Tibial artery (tissue), 4 donors: ENCODE results near the gene PTCSC3.

ENCODE experiments used
- DNase-seq, 2 donors: peaks; one replicate each; pipeline ENCODE4 v3.0.0-alpha.2; 2019
- H3K27ac ChIP-seq, 2 donors: fragments of 200-600 bp; sonication (generic) in 1 of 2; 1 replicate in 1 of 2; 2 replicates in 1 of 2; pipeline ENCODE4 v1.5.1; 2018 to 2019; ENCODE audit warnings: mild to moderate bottlenecking in 1 of 2
- H3K27me3 ChIP-seq, 2 donors: fragments of 200-600 bp; sonication (generic) in 1 of 2; one replicate each; pipeline versions ENCODE4 v1.5.1 to v1.6.0; 2016 to 2019
- H3K36me3 ChIP-seq, 3 donors: fragments of 200-600 bp; sonication (generic) in 2 of 3; one replicate each; pipeline ENCODE4 v1.5.1; 2016 to 2019; ENCODE audit warnings: mild to moderate bottlenecking in 2 of 3
- H3K4me1 ChIP-seq, 4 donors: fragments of 200-600 bp; sonication (generic) in 2 of 4; 1 replicate in 3 of 4; 2 replicates in 1 of 4; pipeline ENCODE4 v1.5.1; 2016 to 2019
- H3K4me3 ChIP-seq, 2 donors: fragments of 200-600 bp; sonication (generic) in 1 of 2; 1 replicate in 1 of 2; 2 replicates in 1 of 2; pipeline ENCODE4 v1.5.1; 2018 to 2019; ENCODE audit warnings: mild to moderate bottlenecking in 2 of 2
- H3K9me3 ChIP-seq, 3 donors: fragments of 200-600 bp; sonication (generic) in 1 of 3; one replicate each; pipeline ENCODE4 v1.5.1; 2016 to 2019
- intact Hi-C: fragments of 100-400 bp; cut with DNase I; formaldehyde crosslinking; loops from one replicate; pipeline ENCODE4 v1.15.0; 2023; ENCODE audit warnings: low total_unique reads
- TF ChIP-seq, protein P1 (sequence below), 2 experiments: fragments of 200-600 bp in 1 of 2; fragments of 450-650 bp in 1 of 2; IDR thresholded peaks; one replicate each; pipeline ENCODE4 v1.5.1; 2017 to 2019; ENCODE audit warnings: antibody characterized with exemption in 2 of 2, mild to moderate bottlenecking in 1 of 2, moderate library complexity in 1 of 2

The PTCSC3 gene

DNA sequence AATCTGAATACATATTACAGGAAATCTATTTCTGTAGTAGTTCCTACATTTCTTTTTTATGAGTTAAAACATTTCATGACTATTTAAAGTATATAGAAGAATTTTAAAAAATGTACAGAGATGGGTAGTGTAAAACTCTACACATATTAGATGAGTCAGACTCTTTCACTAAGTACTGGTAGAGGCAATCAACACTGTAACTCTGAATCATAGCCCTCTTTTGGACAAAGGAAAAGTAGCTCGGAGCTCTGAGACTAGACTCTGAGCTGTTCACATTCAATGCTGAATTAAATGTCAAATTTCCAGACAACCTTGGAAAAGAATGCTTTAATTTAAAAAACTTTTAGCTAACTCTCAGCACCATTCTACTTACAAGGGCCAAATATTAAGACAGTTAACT is 3.4 kb downstream of the PTCSC3 start:
- intact Hi-C loops: no loop called here
- Histone ChIP-seq H3K27me3 (no peaks in the 10 kb centered on the region), H3K36me3 (no peaks in the 10 kb centered on the region), H3K27ac (no peak overlapping the region), H3K4me3 (no peak overlapping the region), H3K9me3 (no peaks in the 10 kb centered on the region), H3K4me1 (no peaks in the 10 kb centered on the region)
- TF ChIP-seq, protein P1, sequence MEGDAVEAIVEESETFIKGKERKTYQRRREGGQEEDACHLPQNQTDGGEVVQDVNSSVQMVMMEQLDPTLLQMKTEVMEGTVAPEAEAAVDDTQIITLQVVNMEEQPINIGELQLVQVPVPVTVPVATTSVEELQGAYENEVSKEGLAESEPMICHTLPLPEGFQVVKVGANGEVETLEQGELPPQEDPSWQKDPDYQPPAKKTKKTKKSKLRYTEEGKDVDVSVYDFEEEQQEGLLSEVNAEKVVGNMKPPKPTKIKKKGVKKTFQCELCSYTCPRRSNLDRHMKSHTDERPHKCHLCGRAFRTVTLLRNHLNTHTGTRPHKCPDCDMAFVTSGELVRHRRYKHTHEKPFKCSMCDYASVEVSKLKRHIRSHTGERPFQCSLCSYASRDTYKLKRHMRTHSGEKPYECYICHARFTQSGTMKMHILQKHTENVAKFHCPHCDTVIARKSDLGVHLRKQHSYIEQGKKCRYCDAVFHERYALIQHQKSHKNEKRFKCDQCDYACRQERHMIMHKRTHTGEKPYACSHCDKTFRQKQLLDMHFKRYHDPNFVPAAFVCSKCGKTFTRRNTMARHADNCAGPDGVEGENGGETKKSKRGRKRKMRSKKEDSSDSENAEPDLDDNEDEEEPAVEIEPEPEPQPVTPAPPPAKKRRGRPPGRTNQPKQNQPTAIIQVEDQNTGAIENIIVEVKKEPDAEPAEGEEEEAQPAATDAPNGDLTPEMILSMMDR (IDR thresholded peaks at IDR 0.05): no peak
- no peak for DNase-seq

- Histone ChIP-seq H3K27ac (no peak overlapping the region), H3K4me1 (no peaks in the 10 kb centered on the region), H3K36me3 (no peaks in the 10 kb centered on the region), H3K9me3 (no peaks in the 10 kb centered on the region), H3K4me3 (no peak overlapping the region), H3K27me3 (no peaks in the 10 kb centered on the region)
- TF ChIP-seq, protein P1 (IDR thresholded peaks at IDR 0.05): no peak
- no peak for DNase-seq
- intact Hi-C loops: no loop called here
These were observed 4.9 kb downstream of the PTCSC3 start for GRCh38 chr14:36171607-36172006.

GRCh38 chr14:36167431-36167830 is 9.1 kb downstream of the PTCSC3 start:
- no peak overlapping the region for H3K27ac ChIP-seq
- no peak overlapping the region for H3K4me3 ChIP-seq
- H3K9me3 ChIP-seq: no peaks in the 10 kb centered on the region
- intact Hi-C loops: no loop called here
- TF ChIP-seq, protein P1 (IDR thresholded peaks at IDR 0.05): no peak
- H3K27me3 ChIP-seq: peaks cover 0 to under 1% of the 10 kb centered on the region in 2 donors
- H3K4me1 ChIP-seq: no peaks in the 10 kb centered on the region
- H3K36me3 ChIP-seq: no peaks in the 10 kb centered on the region
- DNase-seq: no peak

GRCh38 chr14:36163451-36163850 is 13.1 kb downstream of the PTCSC3 start:
- Histone ChIP-seq H3K4me1 (no peaks in the 10 kb centered on the region), H3K27me3 (peaks cover 0 to 3% of the 10 kb centered on the region in 2 donors), H3K27ac (no peak overlapping the region), H3K4me3 (no peak overlapping the region), H3K9me3 (no peaks in the 10 kb centered on the region), H3K36me3 (no peaks in the 10 kb centered on the region)
- no peak for DNase-seq
- intact Hi-C loops: no loop called here
- TF ChIP-seq, protein P1 (IDR thresholded peaks at IDR 0.05): no peak

- no peak for DNase-seq
- Histone ChIP-seq H3K27me3 (peaks cover 0 to 3% of the 10 kb centered on the region in 2 donors), H3K4me1 (no peaks in the 10 kb centered on the region), H3K4me3 (no peak overlapping the region), H3K36me3 (no peaks in the 10 kb centered on the region), H3K9me3 (no peaks in the 10 kb centered on the region), H3K27ac (no peak overlapping the region)
- intact Hi-C loops: no loop called here
- TF ChIP-seq, protein P1 (IDR thresholded peaks at IDR 0.05): no peak
These were observed 14.3 kb downstream of the PTCSC3 start for GRCh38 chr14:36162267-36162666.

DNA sequence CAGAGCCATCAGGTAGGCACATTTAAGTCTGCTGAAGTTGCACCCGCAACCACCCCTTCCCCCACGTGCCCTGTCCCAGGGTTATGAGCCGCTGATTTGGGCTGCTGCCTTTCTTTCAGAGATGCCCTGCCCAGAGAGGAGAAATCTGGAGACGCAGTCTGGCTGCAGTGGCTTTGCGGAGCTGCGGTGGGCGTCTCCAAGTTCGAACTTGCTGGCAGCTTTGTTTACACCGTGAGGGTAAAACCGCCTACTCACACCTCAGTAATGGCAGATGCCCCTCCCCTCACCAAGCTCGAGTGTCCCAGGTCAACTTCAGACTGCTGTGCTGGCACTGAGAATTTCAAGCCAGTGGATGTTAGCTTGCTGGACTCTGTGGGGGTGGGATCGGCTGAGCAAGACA is 14.7 kb downstream of the PTCSC3 start:
- DNase-seq: no peak
- H3K4me1 ChIP-seq: no peaks in the 10 kb centered on the region
- intact Hi-C loops: no loop called here
- peaks cover 0 to 3% of the 10 kb centered on the region in 2 donors for H3K27me3 ChIP-seq
- H3K9me3 ChIP-seq: no peaks in the 10 kb centered on the region
- H3K36me3 ChIP-seq: no peaks in the 10 kb centered on the region
- H3K27ac ChIP-seq: no peak overlapping the region
- TF ChIP-seq, protein P1 (IDR thresholded peaks at IDR 0.05): no peak
- H3K4me3 ChIP-seq: no peak overlapping the region
